Measurements from ENCODE around the gene NIBAN1.

NIBAN1 gene

DNA sequence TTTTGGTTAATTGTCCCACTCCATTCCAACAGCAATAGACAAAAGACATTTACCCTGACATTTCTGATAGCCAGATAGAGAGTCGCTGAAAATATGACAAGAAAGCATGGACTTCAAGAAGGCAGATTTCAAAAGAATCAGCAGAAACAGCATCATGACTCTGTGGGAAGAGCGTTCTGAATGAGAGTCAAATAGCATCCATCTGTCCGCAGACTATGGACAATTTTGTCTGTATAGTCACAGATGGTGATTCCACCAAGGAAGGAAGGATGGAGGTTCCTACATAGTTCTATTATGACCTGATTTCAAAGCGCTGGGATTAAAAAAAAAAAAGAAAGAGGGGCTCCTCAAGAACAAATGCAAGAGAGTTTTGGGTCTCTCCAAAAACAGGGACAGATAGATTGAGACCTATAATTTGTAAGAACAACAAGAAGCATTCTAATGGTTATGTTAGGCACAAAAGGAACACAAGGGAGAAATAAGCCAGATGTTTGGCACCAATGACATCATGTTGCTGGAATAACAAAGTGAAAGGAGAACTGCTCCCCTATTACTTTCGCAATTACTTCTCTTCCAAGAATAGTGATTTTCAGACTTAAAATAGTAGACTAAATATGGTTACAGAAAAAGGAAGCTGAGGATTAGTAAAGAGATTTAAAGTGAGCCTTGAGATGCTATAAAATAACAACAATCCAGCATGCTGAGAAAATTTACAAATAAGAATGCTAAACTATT, 28.5 kb downstream of the NIBAN1 start:
- DNase-seq: no peak

DNA sequence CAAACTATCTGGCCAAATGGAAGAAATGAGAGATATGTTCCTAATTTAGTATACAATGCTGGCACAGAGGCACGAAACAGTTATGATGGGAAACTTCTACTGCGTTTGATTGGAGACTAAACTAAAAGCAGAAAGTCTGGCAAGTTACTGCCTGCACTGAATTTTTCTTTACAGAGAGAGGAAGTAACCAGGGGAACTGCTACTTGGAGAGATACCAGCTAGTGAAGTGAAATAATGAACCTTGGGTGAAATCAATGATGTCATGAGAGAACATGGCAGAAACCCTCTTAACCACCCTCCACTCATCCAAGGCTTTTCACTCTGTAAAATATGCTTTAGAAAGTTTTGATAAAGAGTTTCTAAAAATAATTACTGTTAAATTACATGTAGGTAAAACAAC, 29.3 kb downstream of the NIBAN1 start:
- no peak for DNase-seq

DNA sequence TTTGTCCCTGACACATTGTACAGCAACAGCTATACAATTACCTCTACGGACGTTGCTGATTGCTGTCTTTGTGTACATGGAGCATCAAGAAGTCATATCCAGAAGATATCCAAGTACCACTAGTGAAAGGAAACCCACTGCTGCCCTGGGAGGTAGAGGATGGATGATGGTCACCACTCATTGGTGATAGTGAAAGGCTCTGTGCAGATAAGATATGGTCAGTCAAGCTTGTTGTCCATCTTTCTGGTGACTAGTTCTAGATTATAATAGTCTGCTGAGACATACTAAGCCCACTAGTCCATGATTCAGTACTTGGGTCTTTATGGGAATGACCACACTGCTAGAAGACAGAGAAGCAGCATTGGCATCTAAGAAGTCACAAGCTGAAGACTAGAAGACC, 30.3 kb downstream of the NIBAN1 start:
- DNase-seq: no peak

DNA sequence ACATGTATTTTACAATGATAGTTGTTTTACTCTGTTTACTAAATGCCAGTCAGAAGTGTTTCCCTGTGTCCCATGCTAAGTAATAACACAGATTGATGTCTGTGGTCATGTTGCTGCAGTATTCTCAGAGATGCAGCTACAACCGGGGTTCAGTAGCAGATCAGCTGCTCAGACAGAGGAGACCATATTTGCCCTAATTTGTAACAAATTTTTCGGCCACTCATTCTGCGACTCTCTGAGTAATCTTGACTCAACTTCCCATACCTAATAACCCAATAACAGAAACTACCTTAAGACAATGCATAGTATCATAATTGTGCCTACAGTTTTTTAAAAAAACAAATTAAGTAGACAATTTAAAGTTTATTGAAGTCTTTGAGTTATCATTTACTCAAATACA, 32.6 kb downstream of the NIBAN1 start:
- no peak for DNase-seq

DNA sequence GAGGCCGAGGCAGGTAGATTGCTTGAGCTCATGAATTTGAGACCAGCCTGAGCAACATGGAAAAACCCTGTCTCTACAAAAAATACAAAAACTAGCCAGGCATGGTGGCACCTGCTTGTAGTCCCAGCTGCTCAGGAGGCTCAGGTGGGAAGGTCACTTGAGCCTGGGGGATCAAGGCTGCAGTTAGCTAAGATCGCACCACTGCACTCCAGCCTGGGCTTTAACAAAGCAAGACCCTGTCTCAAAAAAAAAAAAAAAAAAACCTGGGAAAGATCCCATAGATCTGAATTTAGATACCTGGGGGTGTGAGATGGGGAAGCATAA, 32.9 kb downstream of the NIBAN1 start:
- DNase-seq: no peak

DNA sequence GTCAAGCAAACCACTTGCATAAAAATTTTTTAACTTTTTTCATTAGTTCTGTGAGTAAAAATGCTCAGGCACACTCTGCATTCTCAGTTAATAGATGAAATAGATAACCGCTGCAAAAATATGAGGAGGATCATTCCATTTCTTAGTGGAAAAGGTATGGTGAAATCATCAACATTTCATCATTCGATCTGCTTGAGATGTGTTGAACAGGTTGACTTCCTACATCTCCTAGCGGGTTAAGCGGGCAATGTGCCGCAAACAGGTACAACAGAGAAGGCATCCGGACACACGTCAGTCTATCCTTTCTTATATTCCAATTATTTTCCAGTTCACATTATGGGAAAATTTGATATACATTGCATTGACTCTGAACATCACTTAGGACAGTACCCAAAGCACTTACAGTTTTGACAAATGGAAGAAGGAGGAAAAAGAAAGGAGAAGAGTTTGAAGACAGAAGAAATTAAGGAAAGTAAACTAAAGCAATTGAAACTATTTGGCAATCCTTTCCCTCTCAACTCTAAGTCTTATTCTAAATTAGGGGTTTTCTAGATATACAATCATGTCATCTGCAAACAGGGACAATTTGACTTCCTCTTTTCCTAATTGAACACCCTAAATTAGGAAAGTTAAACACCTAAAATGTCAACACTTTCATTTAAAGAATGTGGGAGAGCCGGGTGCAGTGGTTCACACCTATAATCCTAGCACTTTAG, 33.5 kb downstream of the NIBAN1 start:
- no peak for DNase-seq

DNA sequence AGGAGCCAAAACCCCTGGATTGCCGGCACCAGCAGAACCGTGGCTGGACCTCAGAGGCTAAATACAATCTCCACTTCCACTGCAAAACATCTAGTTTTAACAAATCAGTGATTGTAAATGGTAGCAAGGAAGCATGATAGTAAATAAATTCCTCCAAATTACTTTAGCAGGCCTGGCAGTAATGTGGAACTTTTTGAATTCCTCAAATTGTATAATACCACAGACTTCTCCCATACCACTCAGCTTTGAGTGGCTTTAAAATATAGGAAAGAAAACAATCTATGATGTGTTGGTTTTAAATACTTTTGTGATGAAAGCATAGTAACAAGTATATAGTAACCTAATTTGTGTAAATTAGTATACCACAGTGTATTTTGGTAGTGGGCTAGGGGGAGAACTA, 34.1 kb downstream of the NIBAN1 start:
- DNase-seq: no peak

DNA sequence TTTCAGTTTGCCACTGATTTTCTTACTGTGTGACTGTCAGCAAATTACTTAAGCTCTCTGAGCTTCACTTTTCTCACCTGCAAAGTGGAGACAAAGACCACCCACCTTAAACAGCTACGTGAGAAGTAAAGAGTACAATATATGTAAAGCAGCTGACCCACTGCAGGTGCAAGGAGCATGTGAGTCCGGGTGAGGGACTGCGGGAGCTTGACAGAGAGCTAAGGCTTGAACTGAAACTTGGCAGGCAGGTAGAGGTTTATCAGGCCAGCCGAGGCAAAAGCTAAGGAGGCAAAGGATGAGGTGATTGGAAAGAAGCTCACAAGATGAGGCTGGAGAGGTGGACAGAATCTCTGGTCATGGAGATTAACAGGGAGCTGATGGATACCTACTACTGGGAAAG, 36.6 kb downstream of the NIBAN1 start:
- no peak for DNase-seq

DNA sequence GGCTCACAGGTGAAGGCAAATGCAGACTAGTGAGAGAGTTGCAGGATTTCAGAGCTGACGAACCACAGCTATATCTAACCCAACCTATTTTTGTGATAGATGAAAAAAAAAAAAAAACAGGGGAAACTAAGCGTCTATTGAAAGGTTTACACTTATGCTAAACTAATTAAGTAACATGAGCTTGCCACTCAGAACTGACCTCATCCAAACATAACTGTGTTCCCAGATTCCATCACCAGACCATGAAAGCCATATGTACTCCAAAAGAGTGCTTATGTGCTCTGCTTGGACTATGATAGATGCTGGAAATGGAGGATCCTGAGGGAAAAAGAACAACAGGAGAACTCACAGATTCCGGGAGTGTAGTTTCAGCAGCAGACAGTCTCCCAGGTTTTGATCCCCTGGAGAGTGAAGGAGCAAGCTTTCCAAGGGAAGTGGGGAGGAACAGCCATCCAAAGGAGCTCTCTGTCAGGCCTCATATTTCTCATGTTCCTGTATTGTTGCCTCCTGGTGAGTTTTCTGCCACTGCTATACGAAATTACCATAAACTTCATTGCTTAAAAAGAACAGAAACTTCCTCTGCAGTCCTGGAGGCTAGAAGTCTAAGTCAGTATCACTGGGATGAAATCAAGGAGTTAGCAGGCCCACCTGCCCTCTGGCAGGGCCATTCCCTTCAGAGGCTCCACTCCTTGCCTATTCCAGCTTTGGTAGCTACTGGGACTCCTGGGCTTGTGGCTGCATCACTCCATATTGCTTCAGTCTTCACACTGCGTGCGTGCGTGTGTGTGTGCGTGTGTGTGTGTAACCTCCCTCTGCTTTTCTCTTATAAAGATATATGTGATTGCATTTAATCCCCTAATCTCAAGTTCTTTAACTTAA, 38.1 kb downstream of the NIBAN1 start:
- DNase-seq: peak in 1 of 2 experiments; percentile 59

DNA sequence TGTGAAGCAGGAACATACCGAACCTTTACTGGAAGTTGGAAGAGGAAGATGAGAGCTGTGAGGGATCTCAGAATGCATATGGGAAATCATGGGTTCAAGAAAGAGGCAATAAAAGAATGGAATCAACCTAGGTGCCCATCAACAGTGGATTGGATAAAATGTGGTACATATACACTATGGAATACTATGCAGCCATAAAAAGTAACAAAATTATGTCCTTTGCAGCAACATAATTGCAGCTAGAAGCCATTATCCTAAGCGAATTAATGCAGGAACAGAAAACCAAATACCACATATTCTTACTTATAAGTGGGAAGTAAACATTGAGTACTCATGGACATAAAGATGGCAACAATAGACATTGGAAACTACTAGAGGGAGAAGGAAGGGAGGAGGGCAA, 40.4 kb downstream of the NIBAN1 start:
- DNase-seq: no peak

DNA sequence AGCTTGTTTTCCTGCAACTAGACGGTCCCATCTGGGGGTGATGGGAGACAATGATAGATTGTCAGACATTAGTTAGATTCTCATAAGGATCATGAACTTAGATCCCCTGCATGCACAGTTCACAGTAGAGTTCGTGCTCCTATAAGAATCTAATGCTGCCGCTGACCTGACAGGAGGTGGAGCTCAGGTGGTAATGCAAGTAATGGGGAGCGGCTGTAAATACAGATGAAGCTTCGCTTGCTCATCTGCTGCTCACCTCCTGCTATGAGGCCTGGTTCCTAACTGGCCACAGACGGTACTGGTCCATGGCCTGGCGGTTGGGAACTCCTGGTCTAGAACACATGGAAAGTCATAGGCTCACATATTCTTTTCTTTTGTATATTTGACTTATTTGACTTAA, 42.0 kb downstream of the NIBAN1 start:
- no peak for DNase-seq

DNA sequence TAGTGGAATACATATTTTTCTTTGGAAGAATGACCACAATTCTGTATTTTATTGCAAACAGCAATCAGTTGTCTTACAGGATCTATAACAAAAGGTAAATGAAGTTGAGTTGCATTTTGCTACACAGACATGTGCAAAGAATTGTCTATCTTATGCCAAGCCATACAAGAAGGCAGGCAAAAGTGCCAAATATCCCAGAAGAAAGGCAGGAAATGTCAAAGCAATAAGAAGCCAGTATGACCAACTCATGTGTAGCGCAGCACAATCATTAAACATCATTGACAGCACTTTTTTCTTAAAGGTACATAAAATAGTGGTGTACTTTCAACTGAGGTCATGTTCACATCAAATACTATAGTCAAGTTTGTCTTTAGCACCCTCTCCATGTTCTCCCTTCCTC, 42.7 kb downstream of the NIBAN1 start:
- no peak for DNase-seq

DNA sequence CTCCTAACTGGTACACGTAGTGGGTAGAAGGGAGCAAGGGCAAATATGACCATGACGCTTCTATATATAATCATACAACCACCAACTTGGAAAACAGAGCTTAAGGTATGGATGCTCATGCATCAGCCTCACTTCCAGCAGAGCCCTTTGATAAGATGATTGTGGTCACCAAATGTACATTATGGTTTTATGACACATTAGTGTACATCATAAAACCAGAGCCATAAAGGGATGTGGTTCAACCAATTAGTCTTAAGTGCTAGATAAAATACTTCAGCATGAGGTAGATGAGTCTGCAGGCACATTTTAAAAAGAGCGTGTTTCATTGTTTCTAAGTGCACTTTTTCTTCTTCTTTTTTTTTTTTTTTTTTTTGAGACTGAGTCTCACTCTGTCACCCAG, 43.7 kb downstream of the NIBAN1 start:
- DNase-seq: peak in 1 of 2 experiments; percentile 63

DNA sequence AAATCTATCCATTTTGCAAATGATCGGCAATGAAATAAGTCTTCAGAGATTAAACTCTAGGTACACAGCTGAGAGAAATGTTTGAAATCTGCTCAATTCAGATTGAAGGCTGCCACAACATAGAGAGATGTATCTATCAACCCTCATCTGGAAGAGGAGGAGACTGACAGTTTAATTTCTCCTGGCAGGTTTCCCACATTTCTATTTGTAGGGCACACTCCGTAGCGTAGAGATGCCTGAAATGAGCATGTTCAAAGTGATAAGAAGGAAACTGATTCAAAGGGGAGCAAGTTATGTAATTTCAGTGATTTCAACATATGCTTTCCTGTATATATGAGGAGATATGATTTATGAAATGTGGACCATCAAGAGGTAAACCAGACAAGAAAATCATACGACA, 44.1 kb downstream of the NIBAN1 start:
- peak; percentile 9 to 69 for DNase-seq

DNA sequence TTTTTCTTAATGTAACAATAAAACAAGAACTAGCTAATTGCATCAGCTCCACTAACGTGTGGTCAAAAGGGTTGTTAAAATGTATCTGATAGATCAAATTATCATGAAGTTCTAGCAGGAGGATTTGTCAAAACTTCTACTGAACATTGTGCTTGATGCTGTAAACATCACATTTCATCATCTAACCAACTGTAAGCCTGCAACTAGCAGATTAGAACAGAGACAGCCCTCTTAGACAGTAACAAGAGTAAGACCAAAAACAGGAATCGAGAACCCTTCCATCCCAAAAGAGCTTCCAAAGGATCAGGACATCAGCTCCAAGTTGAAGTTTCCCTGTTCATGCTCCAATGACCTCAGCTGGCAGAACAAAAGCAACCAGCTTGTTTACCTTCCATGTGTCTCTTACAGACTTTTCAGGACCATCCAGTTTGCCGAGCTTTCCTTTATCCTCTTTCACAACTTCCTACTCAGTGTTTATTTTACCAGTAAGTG, 44.6 kb downstream of the NIBAN1 start:
- DNase-seq: peak; percentile 67 to 69

DNA sequence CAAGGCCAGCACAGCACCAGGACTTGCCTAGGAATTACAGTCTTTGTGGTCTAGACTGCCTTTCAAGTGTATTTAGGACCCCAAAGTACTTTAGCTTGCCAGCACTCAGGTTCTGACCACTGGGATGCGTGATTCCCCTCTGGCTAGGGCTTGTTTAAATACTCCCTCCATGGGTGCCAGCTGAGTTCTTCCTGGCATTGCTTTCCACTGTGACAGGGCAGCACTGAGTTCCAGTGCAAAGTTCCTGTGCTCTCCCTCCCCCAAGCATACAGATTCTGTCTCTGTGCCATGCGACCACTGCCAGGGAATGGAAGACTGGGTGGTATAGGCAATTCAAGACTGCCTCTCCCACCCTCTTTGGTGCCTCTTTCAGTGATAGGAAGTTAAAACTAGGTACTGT, 45.9 kb downstream of the NIBAN1 start:
- DNase-seq: no peak
